DMS 273 treated with DMSO at 0.1 percent for 48 hours (cell line): Measurements from ENCODE around the gene KTN1.

ENCODE experiments used
- DNase-seq: peaks from one replicate; lab custom pipeline; 2025; lab: John Stamatoyannopoulos, UW

Gene KTN1

GRCh38 chr14:55571125-55571889 is 8.7 kb upstream of the KTN1 start:
- DNase-seq = no peak

- DNase-seq = no peak
Observed at GRCh38 chr14:55572578-55572977, 7.4 kb upstream of the KTN1 start.

DNA sequence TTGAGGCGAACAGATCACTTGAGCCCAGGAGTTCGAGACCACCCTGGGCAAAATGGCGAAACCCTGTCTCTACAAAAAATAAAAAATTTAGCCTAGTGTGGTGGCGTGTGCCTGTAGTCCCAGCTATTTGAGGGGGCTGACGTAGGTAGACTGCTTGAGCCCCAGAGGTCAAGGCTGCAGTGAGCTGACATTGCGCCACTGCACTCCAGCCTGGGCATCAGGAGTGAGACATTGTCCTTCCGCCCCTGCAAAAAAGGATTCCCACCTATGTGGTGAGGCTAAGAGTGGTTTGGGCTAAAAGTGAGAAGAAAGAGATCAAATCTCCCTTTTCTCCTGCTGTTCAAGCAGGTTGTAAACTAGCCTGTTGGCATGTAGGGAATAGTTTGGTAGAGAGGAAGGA is 5.0 kb upstream of the KTN1 start:
- DNase-seq = no peak

GRCh38 chr14:55577229-55577628 is 2.8 kb upstream of the KTN1 start:
- DNase-seq = no peak

GRCh38 chr14:55578511-55578910 is 1.5 kb upstream of the KTN1 start:
- no peak for DNase-seq

GRCh38 chr14:55580470-55581341 is 699 bp downstream of the KTN1 start:
- no peak for DNase-seq

GRCh38 chr14:55581342-55581771 is 1.4 kb downstream of the KTN1 start:
- no peak for DNase-seq

GRCh38 chr14:55582746-55583145 is 2.7 kb downstream of the KTN1 start:
- DNase-seq = no peak

DNA sequence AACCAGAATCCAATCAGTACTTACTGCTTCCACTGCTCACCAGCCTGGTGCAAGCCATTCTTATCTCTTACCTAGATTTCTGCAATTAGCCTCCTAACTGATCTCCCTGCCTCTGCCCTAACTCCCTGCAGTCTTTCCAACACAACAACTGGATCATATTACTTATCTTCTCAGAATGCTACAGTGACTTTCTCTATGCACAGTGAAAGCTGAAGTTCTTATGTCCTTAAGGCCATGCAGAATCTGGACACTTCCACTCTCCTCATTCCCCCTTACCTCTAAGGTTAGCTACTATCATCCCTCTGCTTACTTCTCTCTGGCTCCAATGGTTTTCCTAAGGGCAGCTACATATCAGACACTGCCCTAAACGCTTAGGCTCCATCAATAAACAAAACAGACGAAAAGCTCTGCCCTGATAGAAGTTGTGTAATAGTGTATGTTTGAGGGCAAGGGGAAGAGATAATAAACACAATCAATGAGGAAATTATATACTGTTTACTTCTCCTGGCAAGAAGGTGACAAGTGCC is 4.0 kb downstream of the KTN1 start:
- peak; percentile 41 for DNase-seq

- DNase-seq = peak; percentile 24
Observed at GRCh38 chr14:55585854-55586253, 5.8 kb downstream of the KTN1 start.

GRCh38 chr14:55586411-55586810 is 6.4 kb downstream of the KTN1 start:
- DNase-seq = no peak

DNA sequence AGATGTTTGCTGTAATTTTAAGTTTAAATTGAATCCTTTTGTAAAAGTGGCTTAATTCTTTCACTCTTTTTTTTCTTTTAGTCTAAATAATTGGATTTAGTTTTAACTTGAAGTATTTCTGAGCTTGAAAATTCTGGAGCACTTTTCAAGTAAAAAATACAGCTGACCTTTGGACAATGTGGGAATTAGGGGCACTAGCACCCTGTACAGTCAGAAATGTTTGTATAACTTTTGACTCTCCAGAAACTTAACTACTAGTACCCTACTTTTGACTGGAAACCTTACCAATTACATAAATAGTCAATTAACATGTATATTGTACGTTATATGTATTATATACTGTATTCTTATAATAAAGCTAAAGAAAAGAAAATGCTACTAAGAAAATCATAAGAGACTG is 7.8 kb downstream of the KTN1 start:
- no peak for DNase-seq

- DNase-seq = no peak
Observed at GRCh38 chr14:55588259-55588699, 8.3 kb downstream of the KTN1 start.

GRCh38 chr14:55589171-55589570 is 9.2 kb downstream of the KTN1 start:
- DNase-seq = no peak

- no peak for DNase-seq
Observed at GRCh38 chr14:55592436-55592835, 12.4 kb downstream of the KTN1 start.

DNA sequence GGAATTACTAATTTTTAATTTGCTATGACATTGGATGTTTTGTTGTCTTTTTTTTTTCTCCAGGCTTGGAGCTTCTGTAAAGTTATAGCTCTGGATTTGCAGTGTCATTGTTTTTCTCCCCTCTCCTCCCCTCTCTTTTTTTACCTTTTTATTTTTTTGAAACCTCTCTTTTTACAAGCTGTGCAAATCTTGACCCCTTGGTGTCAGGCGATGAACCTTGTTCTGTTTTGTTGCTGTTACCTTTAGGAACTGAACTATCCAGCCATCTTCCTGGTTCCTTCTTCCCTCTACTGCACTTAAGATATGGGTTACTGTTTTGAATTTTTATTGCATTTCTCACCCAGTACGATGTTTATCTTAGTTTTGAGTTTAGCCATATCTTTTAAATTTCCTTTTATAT is 13.7 kb downstream of the KTN1 start:
- no peak for DNase-seq

GRCh38 chr14:55599250-55599879 is 19.4 kb downstream of the KTN1 start:
- DNase-seq = peak; percentile 21

- no peak for DNase-seq
Observed at GRCh38 chr14:55600784-55601561, 21.0 kb downstream of the KTN1 start.

- no peak for DNase-seq
Observed at GRCh38 chr14:55603401-55603953, 23.5 kb downstream of the KTN1 start.

DNA sequence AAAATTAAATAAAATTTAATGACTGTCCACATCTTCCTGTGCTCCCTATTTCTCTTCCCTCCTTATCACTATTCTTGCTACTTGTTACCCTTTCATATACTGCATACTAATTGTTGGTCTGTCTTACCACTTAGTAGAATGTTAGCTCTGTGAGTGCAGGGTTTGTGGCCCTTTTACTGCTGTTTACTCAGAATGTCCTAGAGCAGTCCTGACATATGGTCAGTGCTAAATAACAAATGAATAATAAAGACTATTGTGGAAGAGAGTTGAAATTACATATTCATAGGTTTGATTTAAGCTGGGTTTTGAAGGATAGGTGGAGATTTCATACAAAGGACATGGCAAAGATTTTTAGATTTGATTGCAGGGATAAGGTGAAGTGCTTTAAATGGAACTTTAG is 24.5 kb downstream of the KTN1 start:
- no peak for DNase-seq

DNA sequence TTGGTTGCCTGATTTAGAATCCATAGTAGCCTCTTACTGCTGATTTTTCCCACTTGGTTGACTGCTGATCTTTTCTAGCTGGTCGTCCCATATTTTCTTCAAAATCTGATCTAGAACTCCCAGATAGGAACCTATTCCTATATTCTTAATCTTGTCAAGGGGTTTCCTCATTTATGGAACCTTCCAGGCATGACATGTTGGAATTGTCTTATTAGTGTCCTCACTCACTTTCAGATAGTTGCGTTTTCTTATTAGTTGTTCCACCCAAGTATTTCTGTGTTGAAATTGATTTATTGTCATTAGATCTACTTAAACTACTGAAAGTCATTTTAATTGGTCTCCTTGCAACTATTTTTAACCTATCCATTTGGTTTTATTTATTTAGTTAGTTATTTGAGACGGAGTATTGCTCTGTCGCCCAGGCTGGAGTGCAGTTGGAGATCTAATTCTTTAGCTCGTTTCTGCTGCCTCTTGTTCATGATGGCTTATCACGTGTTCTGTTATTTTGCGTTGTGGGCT is 25.0 kb downstream of the KTN1 start:
- no peak for DNase-seq
